Vagina (tissue), 2 donors: ENCODE results near the gene PPFIA1.

Experiments used
- POLR2A ChIP-seq, 2 donors: fragments of 450-650 bp; IDR thresholded peaks; one replicate each; pipeline ENCODE4 v1.6.1; 2017; ENCODE audit warnings: antibody characterized with exemption in 2 of 2, mild to moderate bottlenecking in 2 of 2, moderate library complexity in 2 of 2
- TF ChIP-seq, protein P1 (sequence below), 3 experiments: fragments of 450-650 bp in 2 of 3; fragments of 200-600 bp in 1 of 3; sonication (generic) in 1 of 3; IDR thresholded peaks; one replicate each; pipeline ENCODE4 v1.5.1; 2017 to 2019; ENCODE audit warnings: antibody characterized with exemption in 3 of 3, mild to moderate bottlenecking in 2 of 3, moderate library complexity in 2 of 3

DNA sequence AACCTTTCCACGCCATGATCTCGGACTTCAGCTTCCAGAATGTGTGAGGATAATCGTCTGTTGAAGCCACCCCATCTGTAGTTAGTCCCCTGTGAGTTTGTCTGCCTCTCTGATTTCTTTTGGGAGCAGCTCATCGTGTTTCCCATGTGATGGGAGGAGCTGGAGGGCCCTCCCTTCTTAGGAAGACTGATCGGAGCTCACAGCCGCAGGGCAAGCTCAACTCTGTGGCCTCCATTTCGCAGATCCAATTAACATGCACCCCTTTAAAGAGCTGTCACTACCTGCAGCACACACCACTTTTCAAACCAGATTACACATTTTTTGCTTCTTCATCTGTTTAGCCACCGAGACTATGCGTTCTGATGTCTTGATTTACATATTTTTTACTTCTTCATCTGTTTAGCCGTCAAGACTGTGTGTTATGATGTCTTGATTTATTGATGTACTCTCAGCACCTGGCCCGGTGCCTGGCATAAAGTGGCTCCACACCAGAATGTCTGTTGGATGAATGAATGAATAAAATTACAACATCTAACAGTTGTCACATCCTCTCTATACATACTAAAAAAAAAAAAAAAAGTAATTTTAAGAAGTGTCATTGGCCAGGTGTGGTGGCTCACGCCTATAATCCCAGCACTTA, 14.9 kb upstream of the PPFIA1 start:
- TF ChIP-seq, protein P1, sequence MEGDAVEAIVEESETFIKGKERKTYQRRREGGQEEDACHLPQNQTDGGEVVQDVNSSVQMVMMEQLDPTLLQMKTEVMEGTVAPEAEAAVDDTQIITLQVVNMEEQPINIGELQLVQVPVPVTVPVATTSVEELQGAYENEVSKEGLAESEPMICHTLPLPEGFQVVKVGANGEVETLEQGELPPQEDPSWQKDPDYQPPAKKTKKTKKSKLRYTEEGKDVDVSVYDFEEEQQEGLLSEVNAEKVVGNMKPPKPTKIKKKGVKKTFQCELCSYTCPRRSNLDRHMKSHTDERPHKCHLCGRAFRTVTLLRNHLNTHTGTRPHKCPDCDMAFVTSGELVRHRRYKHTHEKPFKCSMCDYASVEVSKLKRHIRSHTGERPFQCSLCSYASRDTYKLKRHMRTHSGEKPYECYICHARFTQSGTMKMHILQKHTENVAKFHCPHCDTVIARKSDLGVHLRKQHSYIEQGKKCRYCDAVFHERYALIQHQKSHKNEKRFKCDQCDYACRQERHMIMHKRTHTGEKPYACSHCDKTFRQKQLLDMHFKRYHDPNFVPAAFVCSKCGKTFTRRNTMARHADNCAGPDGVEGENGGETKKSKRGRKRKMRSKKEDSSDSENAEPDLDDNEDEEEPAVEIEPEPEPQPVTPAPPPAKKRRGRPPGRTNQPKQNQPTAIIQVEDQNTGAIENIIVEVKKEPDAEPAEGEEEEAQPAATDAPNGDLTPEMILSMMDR (IDR thresholded peaks at IDR 0.05), result no peak
- TF ChIP-seq POLR2A (IDR thresholded peaks at IDR 0.05), result no peak
